ENCODE data around the gene PMVK.
"Not testable (repeated sequence)": the region's sequence is repeated elsewhere in the genome, so short reads cannot be mapped to it uniquely, and the experiment has no call there.

The PMVK gene

GRCh38 chr1:154913273-154913672 is 23.2 kb downstream of the PMVK start:
- no peak for DNase-seq (ENCODE audit: low read depth in 2 of 2)
- H3K4me3 ChIP-seq (replicated peaks in 1 of 2; ENCODE audit: low read depth in 2 of 2, low read length in 2 of 2) = no peak overlapping the region
- TF ChIP-seq CTCF (IDR thresholded peaks at IDR 0.05; ENCODE audit: low read depth, low read length) = no peak

GRCh38 chr1:154912755-154913154 is 23.8 kb downstream of the PMVK start:
- TF ChIP-seq CTCF (IDR thresholded peaks at IDR 0.05; ENCODE audit: low read depth, low read length) = no peak
- no peak for DNase-seq (ENCODE audit: low read depth in 2 of 2)
- H3K4me3 ChIP-seq (replicated peaks in 1 of 2; ENCODE audit: low read depth in 2 of 2, low read length in 2 of 2) = no peak overlapping the region

- TF ChIP-seq CTCF (IDR thresholded peaks at IDR 0.05; ENCODE audit: low read depth, low read length) = no peak
- H3K4me3 ChIP-seq (replicated peaks in 1 of 2; ENCODE audit: low read depth in 2 of 2, low read length in 2 of 2) = no peak overlapping the region
- no peak for DNase-seq (ENCODE audit: low read depth in 2 of 2)
Measured at GRCh38 chr1:154911691-154912550, 24.6 kb downstream of the PMVK start.

- no peak overlapping the region for H3K4me3 ChIP-seq (replicated peaks in 1 of 2; ENCODE audit: low read depth in 2 of 2, low read length in 2 of 2)
- no peak for TF ChIP-seq CTCF (IDR thresholded peaks at IDR 0.05; ENCODE audit: low read depth, low read length)
- no peak for DNase-seq (ENCODE audit: low read depth in 2 of 2)
Measured at GRCh38 chr1:154910851-154911250, 25.7 kb downstream of the PMVK start.

GRCh38 chr1:154908937-154909336 is 27.6 kb downstream of the PMVK start:
- no peak overlapping the region for H3K4me3 ChIP-seq (replicated peaks in 1 of 2; ENCODE audit: low read depth in 2 of 2, low read length in 2 of 2)
- TF ChIP-seq CTCF (IDR thresholded peaks at IDR 0.05; ENCODE audit: low read depth, low read length) = no peak
- no peak for DNase-seq (ENCODE audit: low read depth in 2 of 2)

- DNase-seq (ENCODE audit: low read depth in 2 of 2) = peak in 1 of 2 donors; percentile 9
Measured at GRCh38 chr1:154908129-154908528, 28.4 kb downstream of the PMVK start.

GRCh38 chr1:154906621-154907081 is 29.9 kb downstream of the PMVK start:
- peak; percentile 20 to 34 for DNase-seq (ENCODE audit: low read depth in 2 of 2)

More at GRCh38 chr1:154908129-154908528, 28.4 kb downstream of the PMVK start:
- H3K4me3 ChIP-seq (replicated peaks in 1 of 2; ENCODE audit: low read depth in 2 of 2, low read length in 2 of 2) = not testable (repeated sequence)

More at GRCh38 chr1:154906621-154907081, 29.9 kb downstream of the PMVK start:
- peak; percentile 58 for TF ChIP-seq CTCF (IDR thresholded peaks at IDR 0.05; ENCODE audit: low read depth, low read length)
- H3K4me3 ChIP-seq (replicated peaks in 1 of 2; ENCODE audit: low read depth in 2 of 2, low read length in 2 of 2) = no peak overlapping the region
